Choroid plexus epithelial cell (primary cell): Measurements from ENCODE around the gene GRAMD4.
"Not testable (repeated sequence)": the region's sequence is repeated elsewhere in the genome, so short reads cannot be mapped to it uniquely, and the experiment has no call there.

ENCODE experiments used
- DNase-seq: peaks from one replicate; pipeline ENCODE4 v3.0.0-alpha.2; 2010; ENCODE audit warnings: low read depth
- H3K4me3 ChIP-seq: 2 replicates; pipeline ENCODE4 v1.5.1; 2011; ENCODE audit warnings: low read depth, mild to moderate bottlenecking, control low read depth, low read length, moderate library complexity
- CTCF ChIP-seq: conservative IDR thresholded peaks from 2 replicates; pipeline ENCODE4 v1.5.1; 2011; ENCODE audit warnings: low read depth, mild to moderate bottlenecking, control low read depth, inconsistent platforms, low read length, moderate library complexity

Gene GRAMD4

DNA sequence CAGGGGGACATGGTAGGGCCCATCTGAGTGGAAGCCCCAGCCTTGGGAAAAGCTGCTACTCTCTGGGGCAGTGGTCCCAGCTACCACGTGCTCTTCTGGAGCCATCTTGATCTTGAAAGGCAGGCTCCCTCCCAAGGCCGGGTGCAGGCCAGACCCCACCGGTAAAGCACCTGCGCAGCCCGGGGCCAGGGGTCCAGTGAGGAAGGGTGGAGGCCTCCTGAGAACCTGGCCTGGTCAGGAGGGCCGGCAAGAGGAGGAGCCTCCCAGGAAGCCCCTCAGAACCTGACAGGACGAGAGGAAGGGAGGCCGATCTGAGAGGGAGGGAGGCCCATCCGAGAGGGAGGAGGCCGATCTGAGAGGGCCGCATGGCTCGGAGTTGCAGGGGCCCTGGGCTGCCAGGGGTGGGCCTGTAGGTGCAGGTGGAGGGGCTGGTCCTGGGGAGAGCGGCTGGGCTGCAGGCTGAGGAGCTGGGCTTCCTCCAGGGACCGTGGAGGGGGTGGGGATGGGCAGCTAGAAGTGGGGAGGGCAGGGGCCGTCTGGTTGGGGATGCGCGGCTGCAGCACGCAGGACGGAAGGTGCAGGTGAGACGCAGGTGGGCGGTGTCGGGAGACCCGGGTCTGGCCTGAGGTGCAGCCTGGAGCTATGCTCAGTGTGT lies 529 bp downstream of the GRAMD4 start:
- DNase-seq: no peak
- no peak for TF ChIP-seq CTCF
- H3K4me3 ChIP-seq: no peak overlapping the region

GRCh38 chr22:46621243-46621930 lies 1.2 kb downstream of the GRAMD4 start:
- DNase-seq, H3K4me3 ChIP-seq: not testable (repeated sequence)

DNA sequence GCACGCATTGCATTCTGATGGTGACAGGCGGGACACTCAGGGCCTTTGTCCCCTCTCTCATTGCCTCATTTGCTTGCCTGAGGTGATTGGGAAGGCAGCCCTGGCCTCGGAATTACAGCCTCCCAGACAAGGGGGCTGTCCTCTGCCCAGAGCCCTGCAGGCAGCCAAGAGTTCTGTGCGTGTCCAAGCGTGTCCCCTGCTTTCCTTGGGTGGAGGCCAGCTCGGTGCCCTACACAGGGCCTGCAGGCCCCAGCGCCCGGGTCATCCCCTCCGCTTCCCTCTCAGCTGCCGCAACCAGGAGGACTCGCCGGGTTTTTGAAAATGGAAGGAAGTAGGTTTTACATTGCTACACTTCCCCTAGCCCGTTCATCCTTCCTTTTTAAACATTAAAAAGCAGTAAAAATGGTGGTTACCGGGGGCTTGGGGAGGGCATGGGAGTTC lies 1.9 kb downstream of the GRAMD4 start:
- no peak overlapping the region for H3K4me3 ChIP-seq
- TF ChIP-seq CTCF: no peak
- DNase-seq: no peak

- DNase-seq: no peak
- no peak for TF ChIP-seq CTCF
- H3K4me3 ChIP-seq: no peak overlapping the region
These were observed 5.1 kb downstream of the GRAMD4 start for GRCh38 chr22:46625113-46625842.

- TF ChIP-seq CTCF: no peak
- H3K4me3 ChIP-seq: no peak overlapping the region
- no peak for DNase-seq
These were observed 5.7 kb downstream of the GRAMD4 start for GRCh38 chr22:46625843-46626349.

DNA sequence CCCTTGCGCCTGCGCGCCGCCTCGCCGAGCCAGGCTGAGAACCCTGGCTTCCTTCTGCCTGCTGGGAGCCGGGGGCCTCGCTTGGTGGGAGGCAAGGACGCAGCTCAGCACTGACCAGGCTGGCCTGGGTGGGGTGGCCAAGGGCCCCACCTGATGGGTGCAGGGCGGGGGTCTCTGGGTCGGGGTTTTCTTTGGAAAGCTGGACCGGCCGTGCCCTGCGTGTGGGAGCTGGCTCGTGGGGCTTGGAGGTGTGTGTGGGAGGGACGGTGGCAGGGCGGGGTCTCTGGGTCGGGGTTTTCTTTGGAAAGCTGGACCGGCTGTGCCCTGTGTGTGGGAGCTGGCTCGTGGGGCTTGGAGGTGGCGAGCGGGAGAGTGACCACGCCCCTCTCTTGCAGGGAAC lies 6.2 kb downstream of the GRAMD4 start:
- no peak overlapping the region for H3K4me3 ChIP-seq
- DNase-seq: no peak
- no peak for TF ChIP-seq CTCF
